ENCODE data around the gene UGT2A2. TPM values are rescaled to one million over a fixed set of nuclear protein-coding genes. Genes with fewer than 3 reads are reported as not detected.

UGT2A2 gene
- total RNA-seq, 1 experiment from 2014 or later, result not detected

- no TSS peak for BruUV-seq (replicated peaks)
- Mint-ChIP-seq H3K4me1 (ENCODE audit: low read depth, unreplicated experiment) (no peaks in the 10 kb centered on the region), H3K27ac (ENCODE audit: unreplicated experiment) (no peak overlapping the region), H3K4me3 (ENCODE audit: low read depth, unreplicated experiment) (no peak overlapping the region), H3K27me3 (ENCODE audit: unreplicated experiment) (no peaks in the 10 kb centered on the region), H3K36me3 (ENCODE audit: insufficient read depth, unreplicated experiment) (no peaks in the 10 kb centered on the region), H3K9me3 (ENCODE audit: low read depth, unreplicated experiment) (no peaks in the 10 kb centered on the region)
- CTCF ChIA-PET, result no interaction called here
- no peak for TF ChIP-seq CTCF (IDR thresholded peaks at IDR 0.05; ENCODE audit: unreplicated experiment)
- intact Hi-C loops (cut with micrococcal nuclease; ENCODE audit: unreplicated experiment), result no loop called here
- no peak for DNase-seq
Measured at GRCh38 chr4:69649629-69650028, 10.2 kb upstream of the UGT2A2 start.

DNA sequence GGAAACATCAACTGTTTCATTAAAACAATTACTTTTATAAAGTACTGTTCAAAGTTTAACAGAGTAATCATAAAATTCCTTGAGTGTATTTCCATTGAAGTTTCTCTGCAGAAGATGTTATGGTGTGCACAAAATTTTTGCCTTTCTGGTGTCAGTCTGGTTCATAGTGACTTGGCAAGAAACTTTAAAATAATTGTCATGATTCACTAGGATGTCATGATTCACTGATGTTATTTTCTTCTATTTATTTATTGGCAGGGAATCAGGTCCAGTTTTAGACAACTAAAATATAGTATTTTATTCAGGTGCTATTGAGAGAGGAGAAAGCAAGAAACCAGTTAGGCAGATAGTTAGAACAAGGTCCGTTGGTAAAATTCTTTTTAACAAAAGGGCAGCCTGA, 9.8 kb upstream of the UGT2A2 start:
- H3K4me1 Mint-ChIP-seq (ENCODE audit: low read depth, unreplicated experiment), result no peaks in the 10 kb centered on the region
- H3K9me3 Mint-ChIP-seq (ENCODE audit: low read depth, unreplicated experiment), result no peaks in the 10 kb centered on the region
- CTCF ChIA-PET, result no interaction called here
- no peak for TF ChIP-seq CTCF (IDR thresholded peaks at IDR 0.05; ENCODE audit: unreplicated experiment)
- H3K4me3 Mint-ChIP-seq (ENCODE audit: low read depth, unreplicated experiment), result no peak overlapping the region
- H3K36me3 Mint-ChIP-seq (ENCODE audit: insufficient read depth, unreplicated experiment), result no peaks in the 10 kb centered on the region
- H3K27me3 Mint-ChIP-seq (ENCODE audit: unreplicated experiment), result no peaks in the 10 kb centered on the region
- no TSS peak for BruUV-seq (replicated peaks)
- intact Hi-C loops (cut with micrococcal nuclease; ENCODE audit: unreplicated experiment), result no loop called here
- no peak for DNase-seq
- H3K27ac Mint-ChIP-seq (ENCODE audit: unreplicated experiment), result no peak overlapping the region

- Mint-ChIP-seq H3K9me3 (ENCODE audit: low read depth, unreplicated experiment) (no peaks in the 10 kb centered on the region), H3K4me3 (ENCODE audit: low read depth, unreplicated experiment) (no peak overlapping the region), H3K27me3 (ENCODE audit: unreplicated experiment) (no peaks in the 10 kb centered on the region), H3K36me3 (ENCODE audit: insufficient read depth, unreplicated experiment) (no peaks in the 10 kb centered on the region), H3K27ac (ENCODE audit: unreplicated experiment) (no peak overlapping the region), H3K4me1 (ENCODE audit: low read depth, unreplicated experiment) (no peaks in the 10 kb centered on the region)
- no TSS peak for BruUV-seq (replicated peaks)
- intact Hi-C loops (cut with micrococcal nuclease; ENCODE audit: unreplicated experiment), result no loop called here
- DNase-seq, result no peak
- CTCF ChIA-PET, result no interaction called here
- no peak for TF ChIP-seq CTCF (IDR thresholded peaks at IDR 0.05; ENCODE audit: unreplicated experiment)
Measured at GRCh38 chr4:69642961-69643360, 3.5 kb upstream of the UGT2A2 start.

- Mint-ChIP-seq H3K4me1 (ENCODE audit: low read depth, unreplicated experiment) (no peaks in the 10 kb centered on the region), H3K9me3 (ENCODE audit: low read depth, unreplicated experiment) (no peaks in the 10 kb centered on the region), H3K36me3 (ENCODE audit: insufficient read depth, unreplicated experiment) (no peaks in the 10 kb centered on the region), H3K4me3 (ENCODE audit: low read depth, unreplicated experiment) (no peak overlapping the region), H3K27ac (ENCODE audit: unreplicated experiment) (no peak overlapping the region), H3K27me3 (ENCODE audit: unreplicated experiment) (no peaks in the 10 kb centered on the region)
- no peak for DNase-seq
- TF ChIP-seq CTCF (IDR thresholded peaks at IDR 0.05; ENCODE audit: unreplicated experiment), result no peak
- BruUV-seq (replicated peaks), result no TSS peak
- CTCF ChIA-PET, result no interaction called here
- intact Hi-C loops (cut with micrococcal nuclease; ENCODE audit: unreplicated experiment), result no loop called here
Measured at GRCh38 chr4:69640289-69640688, 847 bp upstream of the UGT2A2 start.
